A549 (cell line): ENCODE data around the gene CAPN8. TPM values are rescaled to one million over a fixed set of nuclear protein-coding genes. Genes with fewer than 3 reads are reported as not detected.

ENCODE experiments used
- ATAC-seq, 2 experiments: fragments of 200-7000 bp in 1 of 2; fragments of >200 bp in 1 of 2; cut with Nextera tagmentation in 1 of 2; cut with Tn5 transposase in 1 of 2; 3 replicates each; pipeline versions ENCODE4 v1.8.0 to v1.9.1; 2018 to 2020; ENCODE audit warnings: mild to moderate bottlenecking in 1 of 2, moderate library complexity in 1 of 2
- CTCF ChIA-PET: fragments of 300-600 bp; sonication (Branson Sonifier 250); formaldehyde crosslinking; extraction: SDS; loops from one replicate; lab custom pipeline; 2021; ENCODE audit warnings: antibody characterized with exemption, inconsistent platforms; lab: Yijun Ruan, JAX
- POLR2A ChIA-PET: fragments of 350-600 bp; formaldehyde crosslinking; extraction: SDS; loops from one replicate; lab custom pipeline; 2021; ENCODE audit warnings: antibody characterized with exemption, inconsistent platforms; lab: Yijun Ruan, JAX
- DNase-seq, 2 experiments: peaks; one replicate each; pipeline versions ENCODE4 v3.0.0 to v3.0.0-alpha.2; 2011 to 2016; ENCODE audit warnings: low read depth in 1 of 2, low spot score in 1 of 2
- FAIRE-seq: peaks from 2 replicates; lab custom pipeline; 2011; peaks lifted over from hg19 to GRCh38; lab: Jason Lieb, UNC
- H3K27ac ChIP-seq, 2 experiments: fragments of >200 bp; sonication (Bioruptor Twin); formaldehyde crosslinking; 3 replicates each; pipeline ENCODE4 v1.5.1; 2016 to 2017
- H3K4me1 ChIP-seq: fragments of >200 bp; sonication (Bioruptor Twin); formaldehyde crosslinking; 3 replicates; pipeline ENCODE4 v1.6.1; 2016
- H3K4me2 ChIP-seq: fragments of >200 bp; sonication (Bioruptor Twin); formaldehyde crosslinking; 3 replicates; pipeline ENCODE4 v1.6.1; 2016
- H3K4me3 ChIP-seq: fragments of >200 bp; sonication (Bioruptor Twin); formaldehyde crosslinking; 3 replicates; pipeline ENCODE4 v1.5.1; 2016
- H3K9me3 ChIP-seq: fragments of >200 bp; sonication (Bioruptor Twin); formaldehyde crosslinking; 3 replicates; pipeline ENCODE4 v1.6.1; 2016
- BCL3 ChIP-seq: fragments of >200 bp; sonication (Bioruptor Twin); formaldehyde crosslinking; IDR thresholded peaks from 3 replicates; pipeline ENCODE4 v1.6.1; 2016
- BHLHE40 ChIP-seq: IDR thresholded peaks from 2 replicates; pipeline ENCODE4 v1.6.1; 2012; ENCODE audit warnings: low read depth, low read length, inconsistent platforms
- CEBPB ChIP-seq, 2 experiments: fragments of >200 bp in 1 of 2; sonication (Bioruptor Twin) in 1 of 2; formaldehyde crosslinking in 1 of 2; IDR thresholded peaks; 2 replicates each; pipeline ENCODE4 v1.6.1; 2012 to 2016
- CHD4 ChIP-seq: fragments of 200-600 bp; sonication (generic); IDR thresholded peaks from 2 replicates; pipeline ENCODE4 v1.6.1; 2016; ENCODE audit warnings: antibody characterized with exemption, mild to moderate bottlenecking, borderline replicate concordance
- E2F6 ChIP-seq: IDR thresholded peaks from 2 replicates; pipeline ENCODE4 v1.6.1; 2012; ENCODE audit warnings: low read depth, borderline replicate concordance
- EHF ChIP-seq: fragments of 250-450 bp; sonication (Bioruptor Pico); IDR thresholded peaks from 2 replicates; pipeline ENCODE4 v1.5.0; 2020; ENCODE audit warnings: mild to moderate bottlenecking
- GATA3 ChIP-seq: IDR thresholded peaks from 2 replicates; pipeline ENCODE4 v1.6.1; 2012; ENCODE audit warnings: borderline replicate concordance
- HEYL ChIP-seq: fragments of 250-450 bp; sonication (Bioruptor Pico); IDR thresholded peaks from 2 replicates; pipeline ENCODE4 v1.8.0; 2021; ENCODE audit warnings: mild to moderate bottlenecking, moderate library complexity
- HOXA7 ChIP-seq: fragments of 250-450 bp; sonication (Bioruptor Pico); IDR thresholded peaks from 2 replicates; pipeline ENCODE4 v1.5.0; 2020; ENCODE audit warnings: mild to moderate bottlenecking, moderate library complexity
- HOXB5 ChIP-seq: fragments of 250-450 bp; sonication (Bioruptor Pico); IDR thresholded peaks from 2 replicates; pipeline ENCODE4 v1.5.0; 2020; ENCODE audit warnings: mild to moderate bottlenecking, moderate library complexity
- KDM1A ChIP-seq: fragments of 200-600 bp; sonication (generic); IDR thresholded peaks from 2 replicates; pipeline ENCODE4 v1.6.1; 2016; ENCODE audit warnings: low read depth, mild to moderate bottlenecking
- MAFK ChIP-seq: fragments of 450-650 bp; IDR thresholded peaks from 2 replicates; pipeline ENCODE4 v1.6.1; 2014; ENCODE audit not compliant: partially characterized antibody
- MAZ ChIP-seq: fragments of 150-350 bp; IDR thresholded peaks from 2 replicates; pipeline ENCODE4 v1.6.1; 2014; ENCODE audit warnings: antibody characterized with exemption, low read depth, low read length, borderline replicate concordance
- NFE2L2 ChIP-seq: fragments of 150-350 bp; conservative IDR thresholded peaks from 2 replicates; pipeline ENCODE4 v1.6.1; 2014; ENCODE audit warnings: low read length
- PHF8 ChIP-seq: fragments of 200-600 bp; sonication (generic); IDR thresholded peaks from 2 replicates; pipeline ENCODE4 v1.6.1; 2016; ENCODE audit warnings: low read depth, mild to moderate bottlenecking, antibody characterized with exemption, moderate library complexity, borderline replicate concordance
- RAD21 ChIP-seq, 2 experiments: fragments of >200 bp in 1 of 2; sonication (Bioruptor Twin) in 1 of 2; formaldehyde crosslinking in 1 of 2; IDR thresholded peaks in 1 of 2; conservative IDR thresholded peaks in 1 of 2; 2 replicates in 1 of 2; 3 replicates in 1 of 2; pipeline ENCODE4 v1.6.1; 2012 to 2018; ENCODE audit warnings: inconsistent platforms in 1 of 2
- RARB ChIP-seq: fragments of 250-450 bp; sonication (Bioruptor Pico); IDR thresholded peaks from 2 replicates; pipeline ENCODE4 v1.8.0; 2021; ENCODE audit warnings: mild to moderate bottlenecking, moderate library complexity
- RFX5 ChIP-seq: fragments of 450-650 bp; IDR thresholded peaks from 2 replicates; pipeline ENCODE4 v1.7.1; 2014; ENCODE audit warnings: antibody characterized with exemption, mild to moderate bottlenecking, moderate library complexity
- TFCP2L1 ChIP-seq: fragments of 250-450 bp; sonication (Bioruptor Pico); IDR thresholded peaks from 2 replicates; pipeline ENCODE4 v1.5.0; 2021; ENCODE audit warnings: mild to moderate bottlenecking
- TP53 ChIP-seq: fragments of 250-450 bp; sonication (Bioruptor Pico); IDR thresholded peaks from 2 replicates; pipeline ENCODE4 v1.5.0; 2021; ENCODE audit warnings: mild to moderate bottlenecking, moderate library complexity
- WGBS: methylation state at CpG from one replicate; pipeline ENCODE4 v1.1.6; 2017; ENCODE audit errors: missing lambda C conversion rate; 5-methylcytosine and 5-hydroxymethylcytosine counted together
- polyA plus RNA-seq, 4 experiments: library from polyadenylated mRNA; depleted of rRNA in 3 of 4; stranded (reverse); fragments of >200 nt; fragmentation: RNase III in 1 of 4; extraction: RNeasy Plus Mini Kit Qiagen cat#74134 plus additional on column Dnase treatment in 1 of 4; gene quantifications; 2 replicates in 3 of 4; 3 replicates in 1 of 4; pipeline ENCODE4 v1.2.3, GENCODE V29; 2011 to 2017
- TF ChIP-seq, protein P1 (sequence below): fragments of 250-450 bp; sonication (Bioruptor Pico); IDR thresholded peaks from 2 replicates; pipeline ENCODE4 v1.5.0; 2021; ENCODE audit warnings: mild to moderate bottlenecking, moderate library complexity, borderline replicate concordance
- TF ChIP-seq, protein P2 (sequence below): IDR thresholded peaks from 2 replicates; pipeline ENCODE4 v1.6.1; 2012
- TF ChIP-seq, protein P3 (sequence below): fragments of >200 bp; sonication (Bioruptor Twin); formaldehyde crosslinking; IDR thresholded peaks from 3 replicates; pipeline ENCODE4 v1.5.1; 2016
- TF ChIP-seq, protein P4 (sequence below): IDR thresholded peaks from 2 replicates; pipeline ENCODE4 v1.6.1; 2012

CAPN8 gene
- polyA plus RNA-seq, 2 of the 4 experiments (the other 2 are of a cell fraction) = 0.39 to 1.5 TPM

DNA sequence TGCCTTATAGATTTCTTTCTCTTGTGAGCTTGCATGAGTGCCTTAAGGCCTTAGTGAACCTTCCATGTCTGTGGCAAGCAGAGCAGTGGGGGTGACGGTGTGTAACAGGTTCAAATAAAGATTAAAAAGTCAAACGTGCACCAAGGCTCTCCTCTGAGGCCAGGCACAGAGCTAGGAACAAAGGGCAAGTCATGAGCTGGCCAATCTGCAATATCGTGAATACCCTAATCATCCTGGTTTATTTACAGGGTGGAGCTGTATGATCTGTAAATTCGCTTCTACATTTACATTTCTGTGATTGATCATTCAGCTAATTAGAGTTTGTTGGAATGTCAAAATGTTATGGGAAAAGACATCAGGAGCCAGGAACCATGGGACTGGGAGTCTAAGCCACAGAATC, 120.2 kb downstream of the CAPN8 start:
- DNase-seq = no peak
- H3K9me3 ChIP-seq = no peaks in the 10 kb centered on the region
- no peak for ATAC-seq
- ChIA-PET CTCF (interaction anchor here (1.1 to 1.7 kb wide), 3 partner anchors 11 to 138 kb away, joined by 4 to 7 read pairs (median 5); no protein-coding TSS in a partner anchor), POLR2A (no interaction called here)
- H3K4me1 ChIP-seq = no peaks in the 10 kb centered on the region
- WGBS = 31% methylated on average over 4 of the region's 4 CpGs
- H3K4me3 ChIP-seq = no peak overlapping the region
- no peak overlapping the region for H3K27ac ChIP-seq
- FAIRE-seq = no peak
- no peak overlapping the region for H3K4me2 ChIP-seq
- TF ChIP-seq TFCP2L1 (CRISPR knock-in tag) (no peak), E2F6 (no peak), GATA3 (no peak), HEYL (no peak)
- TF ChIP-seq, protein P1, sequence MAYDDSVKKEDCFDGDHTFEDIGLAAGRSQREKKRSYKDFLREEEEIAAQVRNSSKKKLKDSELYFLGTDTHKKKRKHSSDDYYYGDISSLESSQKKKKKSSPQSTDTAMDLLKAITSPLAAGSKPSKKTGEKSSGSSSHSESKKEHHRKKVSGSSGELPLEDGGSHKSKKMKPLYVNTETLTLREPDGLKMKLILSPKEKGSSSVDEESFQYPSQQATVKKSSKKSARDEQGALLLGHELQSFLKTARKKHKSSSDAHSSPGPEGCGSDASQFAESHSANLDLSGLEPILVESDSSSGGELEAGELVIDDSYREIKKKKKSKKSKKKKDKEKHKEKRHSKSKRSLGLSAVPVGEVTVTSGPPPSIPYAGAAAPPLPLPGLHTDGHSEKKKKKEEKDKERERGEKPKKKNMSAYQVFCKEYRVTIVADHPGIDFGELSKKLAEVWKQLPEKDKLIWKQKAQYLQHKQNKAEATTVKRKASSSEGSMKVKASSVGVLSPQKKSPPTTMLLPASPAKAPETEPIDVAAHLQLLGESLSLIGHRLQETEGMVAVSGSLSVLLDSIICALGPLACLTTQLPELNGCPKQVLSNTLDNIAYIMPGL (CRISPR knock-in tag) = no peak

DNA sequence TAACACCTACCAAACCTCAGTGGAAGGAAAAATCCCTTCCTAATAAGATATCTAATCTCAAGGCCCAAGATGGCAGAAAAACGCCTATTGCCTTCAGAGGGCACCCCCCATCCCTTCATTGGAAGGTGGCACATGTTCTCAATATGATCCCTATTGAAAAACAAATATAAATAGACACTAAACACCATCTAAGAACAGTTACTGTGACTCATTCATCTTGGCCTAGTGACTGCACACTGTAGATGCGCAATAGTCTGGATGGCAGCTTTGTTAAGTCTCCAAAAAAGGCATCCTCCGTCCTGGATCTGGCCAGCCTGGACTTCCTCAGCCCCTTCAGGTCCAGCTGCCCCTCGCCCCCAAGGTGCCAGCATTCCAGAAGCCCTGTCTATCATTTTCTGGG, 121.9 kb downstream of the CAPN8 start:
- no peak for DNase-seq
- ChIA-PET CTCF (interaction anchor here (0.8 to 2.2 kb wide), 7 partner anchors 11 to 420 kb away, joined by 3 to 9 read pairs (median 3); no protein-coding TSS in a partner anchor), POLR2A (no interaction called here)
- no peak overlapping the region for H3K27ac ChIP-seq
- no peaks in the 10 kb centered on the region for H3K9me3 ChIP-seq
- no peaks in the 10 kb centered on the region for H3K4me1 ChIP-seq
- whole genome bisulfite sequencing = 40% methylated on average over 4 of the region's 4 CpGs
- no peak overlapping the region for H3K4me3 ChIP-seq
- H3K4me2 ChIP-seq = no peak overlapping the region
- TF ChIP-seq PHF8 = no peak
- TF ChIP-seq HOXB5 = no peak
- no peak for TF ChIP-seq RFX5
- no peak for TF ChIP-seq RAD21 (conservative IDR thresholded peaks at IDR 0.05 in 1 of 2, IDR thresholded peaks at IDR 0.05 in 1 of 2)
- TF ChIP-seq, protein P2, sequence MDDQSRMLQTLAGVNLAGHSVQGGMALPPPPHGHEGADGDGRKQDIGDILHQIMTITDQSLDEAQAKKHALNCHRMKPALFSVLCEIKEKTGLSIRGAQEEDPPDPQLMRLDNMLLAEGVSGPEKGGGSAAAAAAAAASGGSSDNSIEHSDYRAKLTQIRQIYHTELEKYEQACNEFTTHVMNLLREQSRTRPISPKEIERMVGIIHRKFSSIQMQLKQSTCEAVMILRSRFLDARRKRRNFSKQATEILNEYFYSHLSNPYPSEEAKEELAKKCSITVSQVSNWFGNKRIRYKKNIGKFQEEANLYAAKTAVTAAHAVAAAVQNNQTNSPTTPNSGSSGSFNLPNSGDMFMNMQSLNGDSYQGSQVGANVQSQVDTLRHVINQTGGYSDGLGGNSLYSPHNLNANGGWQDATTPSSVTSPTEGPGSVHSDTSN = no peak
- TF ChIP-seq E2F6 = no peak
- TF ChIP-seq, protein P3, sequence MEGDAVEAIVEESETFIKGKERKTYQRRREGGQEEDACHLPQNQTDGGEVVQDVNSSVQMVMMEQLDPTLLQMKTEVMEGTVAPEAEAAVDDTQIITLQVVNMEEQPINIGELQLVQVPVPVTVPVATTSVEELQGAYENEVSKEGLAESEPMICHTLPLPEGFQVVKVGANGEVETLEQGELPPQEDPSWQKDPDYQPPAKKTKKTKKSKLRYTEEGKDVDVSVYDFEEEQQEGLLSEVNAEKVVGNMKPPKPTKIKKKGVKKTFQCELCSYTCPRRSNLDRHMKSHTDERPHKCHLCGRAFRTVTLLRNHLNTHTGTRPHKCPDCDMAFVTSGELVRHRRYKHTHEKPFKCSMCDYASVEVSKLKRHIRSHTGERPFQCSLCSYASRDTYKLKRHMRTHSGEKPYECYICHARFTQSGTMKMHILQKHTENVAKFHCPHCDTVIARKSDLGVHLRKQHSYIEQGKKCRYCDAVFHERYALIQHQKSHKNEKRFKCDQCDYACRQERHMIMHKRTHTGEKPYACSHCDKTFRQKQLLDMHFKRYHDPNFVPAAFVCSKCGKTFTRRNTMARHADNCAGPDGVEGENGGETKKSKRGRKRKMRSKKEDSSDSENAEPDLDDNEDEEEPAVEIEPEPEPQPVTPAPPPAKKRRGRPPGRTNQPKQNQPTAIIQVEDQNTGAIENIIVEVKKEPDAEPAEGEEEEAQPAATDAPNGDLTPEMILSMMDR = no peak
- TF ChIP-seq, protein P4, sequence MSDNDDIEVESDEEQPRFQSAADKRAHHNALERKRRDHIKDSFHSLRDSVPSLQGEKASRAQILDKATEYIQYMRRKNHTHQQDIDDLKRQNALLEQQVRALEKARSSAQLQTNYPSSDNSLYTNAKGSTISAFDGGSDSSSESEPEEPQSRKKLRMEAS = no peak
- TF ChIP-seq BCL3 = no peak
- TF ChIP-seq MAZ = no peak
- no peak for TF ChIP-seq HOXA7 (CRISPR knock-in tag)
- no peak for TF ChIP-seq TP53 (CRISPR knock-in tag)
- no peak for TF ChIP-seq RARB (CRISPR knock-in tag)
- TF ChIP-seq CEBPB (IDR thresholded peaks at IDR 0.05) = no peak
- TF ChIP-seq NFE2L2 = no peak
- no peak for TF ChIP-seq EHF (CRISPR knock-in tag)
- TF ChIP-seq CHD4 = no peak
- no peak for TF ChIP-seq MAFK
- TF ChIP-seq BHLHE40 = no peak
- no peak for TF ChIP-seq KDM1A
- no peak for ATAC-seq
- FAIRE-seq = no peak
